ENCODE data around the gene IQCH.

Gene IQCH

GRCh38 chr15:67506775-67507747 is 252.5 kb downstream of the IQCH start:
- DNase-seq = no peak

GRCh38 chr15:67508407-67508806 is 253.8 kb downstream of the IQCH start:
- DNase-seq = no peak

GRCh38 chr15:67509918-67510317 is 255.3 kb downstream of the IQCH start:
- DNase-seq = no peak

- DNase-seq = no peak
Measured at GRCh38 chr15:67510597-67511190, 256.1 kb downstream of the IQCH start.

- DNase-seq = no peak
Measured at GRCh38 chr15:67511606-67512005, 257.0 kb downstream of the IQCH start.

GRCh38 chr15:67512140-67512539 is 257.6 kb downstream of the IQCH start:
- DNase-seq = no peak

- no peak for DNase-seq
Measured at GRCh38 chr15:67512933-67513714, 258.5 kb downstream of the IQCH start.

GRCh38 chr15:67515090-67515489 is 260.5 kb downstream of the IQCH start:
- no peak for DNase-seq

GRCh38 chr15:67515557-67515956 is 261.0 kb downstream of the IQCH start:
- DNase-seq = no peak

- no peak for DNase-seq
Measured at GRCh38 chr15:67520321-67521028, 265.9 kb downstream of the IQCH start.

GRCh38 chr15:67521029-67521782 is 266.6 kb downstream of the IQCH start, which contains the start of gene C15orf61:
Gene C15orf61, plus strand, starts transcription at chr15:67521131. Its CDS starts 118 bp downstream, at chr15:67521249.
- DNase-seq = peak; percentile 71 to 89

- DNase-seq = peak; percentile 12 to 72
Measured at GRCh38 chr15:67521783-67522568, 267.4 kb downstream of the IQCH start.

GRCh38 chr15:67523330-67523729 is 268.7 kb downstream of the IQCH start:
- no peak for DNase-seq

GRCh38 chr15:67524235-67524634 is 269.6 kb downstream of the IQCH start:
- DNase-seq = no peak

- DNase-seq = no peak
Measured at GRCh38 chr15:67528513-67528912, 273.9 kb downstream of the IQCH start.

GRCh38 chr15:67531379-67531914 is 276.9 kb downstream of the IQCH start:
- DNase-seq = peak in 1 of 2 experiments; percentile 2

GRCh38 chr15:67533873-67534272 is 279.3 kb downstream of the IQCH start:
- DNase-seq = no peak

- no peak for DNase-seq
Measured at GRCh38 chr15:67534360-67534759, 279.8 kb downstream of the IQCH start.

- DNase-seq = no peak
Measured at GRCh38 chr15:67537771-67538170, 283.2 kb downstream of the IQCH start.
